Stimulated activated CD8-positive, alpha-beta memory T cell treated with anti-CD3 and anti-CD28 coated beads, Interleukin-7, amount 100 ng/mL, for 1 hour (primary cell): ENCODE measurements around the gene CLASP2.
"Not testable (repeated sequence)": the region's sequence is repeated elsewhere in the genome, so short reads cannot be mapped to it uniquely, and the experiment has no call there.

Source experiments
- DNase-seq, 2 donors: peaks; one replicate each; pipeline ENCODE4 v3.0.0-alpha.2; 2020; ENCODE audit warnings: low read depth in 2 of 2

Gene CLASP2

GRCh38 chr3:33453331-33453761, 264.7 kb downstream of the CLASP2 start:
- no peak for DNase-seq

DNA sequence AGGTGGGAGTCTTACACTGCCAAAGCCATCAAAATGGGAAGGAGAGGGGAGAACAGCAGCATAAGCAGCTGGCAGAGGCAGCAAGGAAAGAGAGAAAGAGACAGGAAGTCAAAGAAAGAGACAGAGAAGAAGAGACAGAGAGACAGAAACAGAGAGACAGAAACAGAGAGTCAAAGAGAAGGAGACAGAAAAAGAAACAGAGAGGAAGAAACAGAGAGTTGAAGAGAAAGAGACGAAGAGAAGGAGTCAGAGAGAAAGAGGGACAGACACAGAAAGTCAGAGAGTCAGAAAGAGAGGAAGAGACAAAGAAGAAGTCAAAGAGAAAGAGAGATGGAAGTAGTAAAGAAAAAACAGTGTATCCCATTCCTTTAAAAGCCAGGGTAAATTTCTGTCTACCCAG, 266.1 kb downstream of the CLASP2 start:
- DNase-seq = not testable (repeated sequence)

GRCh38 chr3:33447958-33448357, 270.1 kb downstream of the CLASP2 start:
- DNase-seq = no peak

DNA sequence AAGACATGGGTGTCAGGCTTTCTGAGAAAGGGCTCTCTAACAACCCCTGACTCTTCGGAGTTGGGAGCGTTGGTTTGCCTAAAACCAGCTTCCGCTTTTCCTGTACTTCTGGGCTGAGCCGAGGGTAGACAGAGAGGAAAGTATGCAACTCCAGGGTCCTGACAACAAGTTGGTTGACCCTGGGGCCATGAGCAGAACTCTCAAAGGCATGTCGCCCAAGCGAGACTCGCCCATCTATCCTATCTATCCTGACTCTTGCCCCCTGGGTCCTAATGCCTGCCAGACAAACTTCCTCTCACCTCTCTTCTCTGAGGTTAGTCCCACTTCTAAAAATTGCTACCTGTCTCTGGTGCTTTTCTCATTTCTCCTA, 270.8 kb downstream of the CLASP2 start:
- DNase-seq = not testable (repeated sequence)
